ENCODE results near the gene SOX6. TPM values are rescaled to one million over a fixed set of nuclear protein-coding genes. Genes with fewer than 3 reads are reported as not detected.

Gene SOX6
- total RNA-seq, 1 experiment from 2014 or later = 0.21 TPM

GRCh38 chr11:16167706-16168487 is 188.4 kb downstream of the SOX6 start:
- Histone ChIP-seq H3K9me3 (ENCODE audit: control insufficient read depth, insufficient read depth, low read depth, low read length) (no peaks in the 10 kb centered on the region), H3K27ac (ENCODE audit: low read length) (no peak overlapping the region), H3K36me3 (ENCODE audit: control insufficient read depth, insufficient read depth, low read length) (no peaks in the 10 kb centered on the region), H3K4me3 (ENCODE audit: low read depth in 2 of 2, low read length in 2 of 2) (no peak overlapping the region), H3K4me1 (ENCODE audit: control insufficient read depth, insufficient read depth, low read length) (no peaks in the 10 kb centered on the region), H3K27me3 (ENCODE audit: control insufficient read depth, insufficient read depth, low read length) (no peaks in the 10 kb centered on the region)
- intact Hi-C loops (cut with micrococcal nuclease; ENCODE audit: unreplicated experiment) (no loop called here), in situ Hi-C loops (cut with HindIII; ENCODE audit: low pct_unique_long_range_greater_than_20kb, low sequenced_read_pairs) (no loop called here)
- CTCF ChIA-PET = no interaction called here
- POLR2A ChIA-PET = no interaction called here
- DNase-seq (ENCODE audit: low read depth, low spot score) (no peak), ATAC-seq (no peak)
- TF ChIP-seq SIN3A (IDR thresholded peaks at IDR 0.05; ENCODE audit: borderline replicate concordance, insufficient read depth, low read depth, low read length) (no peak), POLR2AphosphoS5 (IDR thresholded peaks at IDR 0.05; ENCODE audit: low read depth, low read length) (no peak), CTCF (IDR thresholded peaks at IDR 0.05) (no peak), TCF7L2 (IDR thresholded peaks at IDR 0.05; ENCODE audit: low read depth, low read length) (no peak), REST (IDR thresholded peaks at IDR 0.05; ENCODE audit: insufficient read depth in 1 of 2, low read depth in 2 of 2, low read length in 1 of 2) (no peak)
- no TSS peak for BruUV-seq (replicated peaks)

GRCh38 chr11:16166571-16166970 is 189.8 kb downstream of the SOX6 start:
- Histone ChIP-seq H3K36me3 (ENCODE audit: control insufficient read depth, insufficient read depth, low read length) (no peaks in the 10 kb centered on the region), H3K27ac (ENCODE audit: low read length) (no peak overlapping the region), H3K9me3 (ENCODE audit: control insufficient read depth, insufficient read depth, low read depth, low read length) (no peaks in the 10 kb centered on the region), H3K4me3 (ENCODE audit: low read depth in 2 of 2, low read length in 2 of 2) (no peak overlapping the region), H3K4me1 (ENCODE audit: control insufficient read depth, insufficient read depth, low read length) (no peaks in the 10 kb centered on the region), H3K27me3 (ENCODE audit: control insufficient read depth, insufficient read depth, low read length) (no peaks in the 10 kb centered on the region)
- no peak for DNase-seq (ENCODE audit: low read depth, low spot score)
- no peak for ATAC-seq
- ChIA-PET POLR2A (no interaction called here), CTCF (no interaction called here)
- in situ Hi-C loops (cut with HindIII; ENCODE audit: low pct_unique_long_range_greater_than_20kb, low sequenced_read_pairs) (no loop called here), intact Hi-C loops (cut with micrococcal nuclease; ENCODE audit: unreplicated experiment) (no loop called here)
- TF ChIP-seq POLR2AphosphoS5 (IDR thresholded peaks at IDR 0.05; ENCODE audit: low read depth, low read length) = no peak
- no peak for TF ChIP-seq TCF7L2 (IDR thresholded peaks at IDR 0.05; ENCODE audit: low read depth, low read length)
- TF ChIP-seq REST (IDR thresholded peaks at IDR 0.05; ENCODE audit: insufficient read depth in 1 of 2, low read depth in 2 of 2, low read length in 1 of 2) = no peak
- TF ChIP-seq CTCF (IDR thresholded peaks at IDR 0.05) = no peak
- no peak for TF ChIP-seq SIN3A (IDR thresholded peaks at IDR 0.05; ENCODE audit: borderline replicate concordance, insufficient read depth, low read depth, low read length)
- no TSS peak for BruUV-seq (replicated peaks)
